GM12892 (cell line): Measurements from ENCODE around the gene NRXN3.

Experiments
- DNase-seq: peaks from one replicate; pipeline ENCODE4 v3.0.0; 2011; ENCODE audit not compliant: insufficient read length
- FAIRE-seq: peaks from 2 replicates; lab custom pipeline; 2011; peaks lifted over from hg19 to GRCh38; lab: Jason Lieb, UNC
- POLR2A ChIP-seq: IDR thresholded peaks from 2 replicates; pipeline ENCODE4 v1.6.1; 2011; ENCODE audit warnings: low read depth, low read length, control low read depth
- POLR2AphosphoS5 ChIP-seq: IDR thresholded peaks from 2 replicates; pipeline ENCODE4 v1.6.1; 2011; ENCODE audit warnings: low read depth, low read length, control low read depth
- TAF1 ChIP-seq: IDR thresholded peaks from 2 replicates; pipeline ENCODE4 v1.6.1; 2011; ENCODE audit warnings: low read depth, mild to moderate bottlenecking, control low read depth, low read length, borderline replicate concordance

The NRXN3 gene

GRCh38 chr14:79781882-79782281, 1611.7 kb downstream of the NRXN3 start:
- TF ChIP-seq POLR2A, result no peak
- no peak for TF ChIP-seq POLR2AphosphoS5
- TF ChIP-seq TAF1, result no peak
- DNase-seq, result no peak
- no peak for FAIRE-seq

- FAIRE-seq, result no peak
- TF ChIP-seq POLR2A (no peak), TAF1 (no peak)
- DNase-seq, result no peak
Measured at GRCh38 chr14:79783041-79783440, 1612.9 kb downstream of the NRXN3 start.

GRCh38 chr14:79786522-79786921, 1616.3 kb downstream of the NRXN3 start:
- DNase-seq (no peak), FAIRE-seq (no peak)
- TF ChIP-seq TAF1, result no peak
- no peak for TF ChIP-seq POLR2AphosphoS5
- TF ChIP-seq POLR2A, result no peak

GRCh38 chr14:79788346-79788745, 1618.2 kb downstream of the NRXN3 start:
- no peak for DNase-seq
- TF ChIP-seq TAF1, result no peak
- no peak for TF ChIP-seq POLR2A
- no peak for TF ChIP-seq POLR2AphosphoS5
- FAIRE-seq, result no peak

DNA sequence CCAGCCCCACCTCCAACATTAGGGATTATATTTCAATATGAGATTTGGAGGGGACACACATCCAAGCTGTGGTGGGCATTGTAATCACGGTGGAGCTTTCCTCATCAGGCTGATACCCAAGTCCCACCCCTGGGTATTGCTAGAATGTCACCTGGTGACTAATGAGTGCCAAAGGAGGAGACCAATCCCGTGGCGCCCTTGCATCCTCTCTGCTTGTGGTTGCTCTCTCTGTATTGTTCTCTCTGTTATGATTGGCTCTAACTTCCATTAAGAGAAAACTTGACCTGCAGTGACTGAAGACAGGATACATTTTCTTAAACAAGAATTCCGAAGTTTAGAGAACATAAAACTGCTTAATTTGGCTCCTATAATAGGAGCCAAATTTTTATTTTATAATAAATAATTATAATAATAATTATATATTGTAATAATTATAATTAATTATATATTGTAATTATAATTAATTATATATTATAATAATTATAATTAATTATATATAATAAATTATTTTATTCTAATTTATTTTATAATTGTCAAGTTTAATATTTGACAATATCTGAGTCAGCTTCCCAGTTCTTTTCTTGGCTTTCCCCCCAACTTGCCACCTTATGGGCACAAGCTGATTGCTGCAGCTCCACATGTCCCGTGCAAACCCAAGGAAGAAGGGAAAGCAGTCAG, 1621.0 kb downstream of the NRXN3 start:
- no peak for FAIRE-seq
- no peak for TF ChIP-seq POLR2AphosphoS5
- no peak for TF ChIP-seq POLR2A
- no peak for TF ChIP-seq TAF1
- DNase-seq, result no peak

- DNase-seq (no peak), FAIRE-seq (no peak)
- TF ChIP-seq POLR2A (no peak), TAF1 (no peak), POLR2AphosphoS5 (no peak)
Measured at GRCh38 chr14:79802093-79802492, 1631.9 kb downstream of the NRXN3 start.

DNA sequence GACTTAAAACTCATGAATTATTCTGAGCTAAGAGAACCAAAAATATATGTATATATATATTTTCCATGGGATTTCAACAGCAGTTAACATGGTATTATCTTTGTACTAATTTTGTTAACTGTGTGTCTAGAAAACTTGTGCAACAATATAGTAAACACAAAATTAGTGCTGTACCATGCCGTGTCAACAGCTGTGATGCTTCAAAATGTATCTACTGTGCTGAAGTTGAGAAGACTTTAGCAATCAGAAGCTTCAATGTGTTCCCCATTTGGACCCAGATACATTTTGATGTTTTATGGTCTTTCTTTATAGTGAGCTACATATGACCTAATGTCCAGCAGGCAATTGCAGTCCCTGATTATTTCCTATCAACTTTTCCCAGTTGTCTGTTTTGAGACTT, 1635.5 kb downstream of the NRXN3 start:
- TF ChIP-seq POLR2AphosphoS5, result no peak
- TF ChIP-seq TAF1, result no peak
- TF ChIP-seq POLR2A, result no peak
- FAIRE-seq (no peak), DNase-seq (no peak)

GRCh38 chr14:79809849-79810612, 1639.9 kb downstream of the NRXN3 start:
- FAIRE-seq, result no peak

DNA sequence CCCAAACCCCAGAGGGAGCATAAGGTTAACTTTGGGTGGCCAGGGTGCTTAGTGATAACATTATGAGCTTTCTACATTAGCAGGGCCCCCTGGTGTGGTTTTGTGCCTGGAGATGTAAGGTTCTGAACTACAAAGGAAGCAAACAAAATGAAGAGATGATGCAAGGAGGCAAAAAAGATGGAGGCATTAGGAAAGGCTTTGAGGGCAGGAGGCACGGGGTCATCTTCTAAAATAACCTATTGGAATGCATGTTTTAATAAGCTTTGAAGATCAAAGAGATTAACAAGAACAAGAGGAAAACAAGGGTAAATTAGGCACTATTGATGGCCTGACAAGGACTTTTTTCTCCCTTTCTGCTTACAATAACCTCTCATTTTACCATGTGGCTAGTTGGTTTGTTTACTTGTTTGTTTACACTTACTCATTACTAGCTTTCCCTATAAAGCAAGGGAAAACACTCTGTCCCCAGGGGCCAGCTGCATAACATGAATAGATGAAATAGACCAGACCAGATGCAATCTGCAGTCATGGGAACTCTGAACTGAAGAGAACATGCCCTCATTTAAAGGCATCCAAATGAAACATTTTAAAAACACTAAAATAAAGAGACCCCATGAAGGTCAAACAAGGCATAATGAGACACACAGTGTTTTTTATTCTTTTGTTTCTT, 1650.8 kb downstream of the NRXN3 start:
- FAIRE-seq, result no peak
- no peak for DNase-seq

More at GRCh38 chr14:79809849-79810612, 1639.9 kb downstream of the NRXN3 start:
- TF ChIP-seq POLR2AphosphoS5 (no peak), TAF1 (no peak), POLR2A (no peak)
- no peak for DNase-seq

GRCh38 chr14:79822034-79822433, 1651.9 kb downstream of the NRXN3 start:
- DNase-seq (no peak), FAIRE-seq (no peak)
- TF ChIP-seq POLR2A (no peak), TAF1 (no peak), POLR2AphosphoS5 (no peak)

More for the DNA sequence above, 1650.8 kb downstream of the NRXN3 start:
- TF ChIP-seq POLR2AphosphoS5 (no peak), POLR2A (no peak), TAF1 (no peak)

- no peak for TF ChIP-seq POLR2A
- no peak for TF ChIP-seq TAF1
- no peak for TF ChIP-seq POLR2AphosphoS5
- no peak for DNase-seq
- FAIRE-seq, result no peak
Measured at GRCh38 chr14:79825046-79825521, 1654.9 kb downstream of the NRXN3 start.

DNA sequence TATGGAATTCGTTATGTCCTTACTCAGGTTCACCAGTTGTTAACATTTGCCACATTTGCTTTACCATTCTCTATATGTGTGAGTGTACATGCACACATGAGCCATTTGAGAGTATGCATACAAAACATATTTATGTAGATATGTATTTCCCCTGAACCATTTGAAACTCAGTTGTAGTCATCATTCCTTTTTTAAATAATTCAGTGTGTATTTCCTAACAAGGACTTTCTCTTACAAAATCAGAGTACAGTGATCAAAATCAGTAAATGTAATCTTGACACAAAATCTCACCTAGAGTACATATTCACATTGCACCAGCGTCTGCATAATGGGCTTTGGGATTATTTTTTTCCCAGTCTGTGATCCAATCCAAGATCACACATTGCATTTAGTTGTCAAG, 1656.2 kb downstream of the NRXN3 start:
- no peak for TF ChIP-seq POLR2A
- no peak for TF ChIP-seq POLR2AphosphoS5
- no peak for TF ChIP-seq TAF1
- FAIRE-seq, result no peak
- no peak for DNase-seq

DNA sequence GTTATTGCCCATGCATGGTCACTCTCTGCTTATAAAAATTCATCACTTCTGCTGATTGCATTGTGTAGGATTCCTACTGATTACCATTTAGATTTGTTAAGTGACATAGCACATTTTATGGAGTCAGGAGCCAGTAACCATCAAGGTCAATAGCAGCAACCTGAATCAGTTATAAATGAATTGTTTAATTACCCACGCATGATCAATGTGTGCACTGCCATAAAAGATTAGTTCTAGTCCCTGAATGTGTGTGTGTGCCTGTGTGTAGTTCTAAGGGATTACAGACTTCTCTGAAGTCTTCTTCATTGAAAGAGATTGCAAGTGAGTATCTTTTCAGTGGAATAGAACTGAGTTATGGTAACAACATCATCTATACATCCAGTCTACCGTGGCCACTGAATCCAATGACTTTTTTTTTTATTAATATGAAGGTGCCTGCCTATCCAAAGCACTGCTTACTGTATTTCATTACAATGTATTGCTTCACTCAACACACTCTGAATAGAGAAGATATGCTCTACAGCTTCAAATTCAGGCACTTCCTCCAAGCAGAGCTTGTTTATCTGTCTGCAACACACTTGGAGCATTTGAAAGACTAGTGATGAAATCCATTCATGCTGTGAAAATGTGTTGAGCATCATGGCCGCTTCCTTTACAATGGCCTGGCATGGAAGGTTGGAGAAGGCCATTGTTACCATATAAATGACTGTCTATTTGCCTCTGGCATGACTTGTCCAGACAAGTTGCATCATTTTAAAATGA, 1659.4 kb downstream of the NRXN3 start:
- no peak for FAIRE-seq
- DNase-seq, result no peak
- TF ChIP-seq TAF1, result no peak
- no peak for TF ChIP-seq POLR2AphosphoS5
- no peak for TF ChIP-seq POLR2A
